Trophoblast cell (in vitro differentiated cells and primary cell): ENCODE data around the gene CRAMP1.
"Not testable (repeated sequence)": the region's sequence is repeated elsewhere in the genome, so short reads cannot be mapped to it uniquely, and the experiment has no call there.

Source experiments
- DNase-seq, 2 donors: peaks; one replicate each; pipeline ENCODE4 v3.0.0-alpha.2; 2016
- H2AFZ ChIP-seq: 2 replicates; pipeline ENCODE4 v1.6.1; 2013; ENCODE audit warnings: low read length, moderate library complexity, mild to moderate bottlenecking; ENCODE audit not compliant: insufficient read depth, poor library complexity
- H2AK5ac ChIP-seq: 2 replicates; pipeline ENCODE4 v1.6.1; 2013; ENCODE audit warnings: mild to moderate bottlenecking, low read length
- H2BK120ac ChIP-seq: 2 replicates; pipeline ENCODE4 v1.6.1; 2013; ENCODE audit warnings: low read length, mild to moderate bottlenecking, moderate library complexity; ENCODE audit not compliant: insufficient read depth, poor library complexity
- H2BK12ac ChIP-seq: 2 replicates; pipeline ENCODE4 v1.6.1; 2013; ENCODE audit warnings: mild to moderate bottlenecking, low read length, moderate library complexity
- H2BK5ac ChIP-seq: 2 replicates; pipeline ENCODE4 v1.6.1; 2013; ENCODE audit warnings: low read length, low read depth, moderate library complexity, mild to moderate bottlenecking; ENCODE audit not compliant: poor library complexity
- H3K14ac ChIP-seq: 2 replicates; pipeline ENCODE4 v1.6.1; 2013; ENCODE audit warnings: mild to moderate bottlenecking, low read length
- H3K18ac ChIP-seq: 2 replicates; pipeline ENCODE4 v1.6.1; 2013; ENCODE audit warnings: mild to moderate bottlenecking, low read length
- H3K23ac ChIP-seq: 2 replicates; pipeline ENCODE4 v1.6.1; 2013; ENCODE audit warnings: low read length
- H3K27ac ChIP-seq: 2 replicates; pipeline ENCODE4 v1.5.1; 2013; ENCODE audit warnings: low read depth, mild to moderate bottlenecking, inconsistent platforms, low read length, moderate library complexity
- H3K27me3 ChIP-seq: 2 replicates; pipeline ENCODE4 v1.6.1; 2013; ENCODE audit warnings: inconsistent platforms, mild to moderate bottlenecking, low read length, moderate library complexity; ENCODE audit not compliant: insufficient read depth
- H3K36me3 ChIP-seq, 2 experiments: 1 replicate in 1 of 2; 2 replicates in 1 of 2; pipeline ENCODE4 v1.6.1; 2013; ENCODE audit warnings: low read length in 2 of 2, mild to moderate bottlenecking in 2 of 2, moderate library complexity in 1 of 2; ENCODE audit not compliant: insufficient read depth in 2 of 2, control insufficient read depth in 1 of 2
- H3K4ac ChIP-seq: 2 replicates; pipeline ENCODE4 v1.6.1; 2013; ENCODE audit warnings: low read depth, mild to moderate bottlenecking, low read length, moderate library complexity
- H3K4me1 ChIP-seq, 2 experiments: 1 replicate in 1 of 2; 2 replicates in 1 of 2; pipeline ENCODE4 v1.6.1; 2013; ENCODE audit warnings: low read length in 2 of 2, mild to moderate bottlenecking in 2 of 2, moderate library complexity in 1 of 2; ENCODE audit not compliant: insufficient read depth in 2 of 2, control insufficient read depth in 1 of 2
- H3K4me2 ChIP-seq: 2 replicates; pipeline ENCODE4 v1.6.1; 2013; ENCODE audit warnings: inconsistent platforms, mild to moderate bottlenecking, low read length, moderate library complexity
- H3K4me3 ChIP-seq: 2 replicates; pipeline ENCODE4 v1.5.1; 2013; ENCODE audit warnings: mild to moderate bottlenecking, low read depth, low read length, inconsistent platforms
- H3K79me1 ChIP-seq: one replicate; pipeline ENCODE4 v1.6.1; 2013; ENCODE audit warnings: low read length
- H3K79me2 ChIP-seq: 2 replicates; pipeline ENCODE4 v1.6.1; 2013; ENCODE audit warnings: low read length, mild to moderate bottlenecking; ENCODE audit not compliant: control insufficient read depth, insufficient read depth, poor library complexity
- H3K9ac ChIP-seq: 2 replicates; pipeline ENCODE4 v1.6.1; 2013; ENCODE audit warnings: mild to moderate bottlenecking, low read length
- H3K9me3 ChIP-seq: 2 replicates; pipeline ENCODE4 v1.6.1; 2013; ENCODE audit warnings: low read depth, mild to moderate bottlenecking, control low read depth, inconsistent platforms, low read length; ENCODE audit not compliant: insufficient read depth
- H4K12ac ChIP-seq: 2 replicates; pipeline ENCODE4 v1.6.1; 2013; ENCODE audit warnings: low read depth, mild to moderate bottlenecking, low read length, moderate library complexity
- H4K8ac ChIP-seq: 2 replicates; pipeline ENCODE4 v1.6.1; 2013; ENCODE audit warnings: low read depth, mild to moderate bottlenecking, low read length, moderate library complexity
- H4K91ac ChIP-seq: one replicate; pipeline ENCODE4 v1.6.1; 2013; ENCODE audit warnings: low read depth, mild to moderate bottlenecking, low read length, moderate library complexity
- WGBS: extraction: QIAGEN DNeasy Blood & Tissue Kit; methylation state at CpG from one replicate; pipeline ENCODE4 v1.1.7; 2013; ENCODE audit warnings: missing lambda C conversion rate; ENCODE audit not compliant: insufficient read length, insufficient coverage; ENCODE audit errors: extremely low coverage; 5-methylcytosine and 5-hydroxymethylcytosine counted together

The CRAMP1 gene

GRCh38 chr16:1700246-1700645 lies 88.1 kb downstream of the CRAMP1 start:
- H3K4ac ChIP-seq: no peak overlapping the region
- no peak overlapping the region for H3K23ac ChIP-seq
- DNase-seq: no peak
- H3K9ac ChIP-seq: no peak overlapping the region
- H3K4me1 ChIP-seq: peaks cover 0 to 2% of the 10 kb centered on the region in 2 experiments
- no peak overlapping the region for H3K4me2 ChIP-seq
- no peaks in the 10 kb centered on the region for H3K79me2 ChIP-seq
- no peak overlapping the region for H2BK5ac ChIP-seq
- H4K12ac ChIP-seq: no peak overlapping the region
- H3K4me3 ChIP-seq: no peak overlapping the region
- H2BK120ac ChIP-seq: no peak overlapping the region
- no peaks in the 10 kb centered on the region for H3K27me3 ChIP-seq
- H3K36me3 ChIP-seq: peaks cover 43 to 54% of the 10 kb centered on the region in 2 experiments
- no peak overlapping the region for H2AK5ac ChIP-seq
- no peak overlapping the region for H3K27ac ChIP-seq
- H3K79me1 ChIP-seq: no peaks in the 10 kb centered on the region
- peaks cover 2% of the 10 kb centered on the region for H3K9me3 ChIP-seq
- no peak overlapping the region for H2BK12ac ChIP-seq
- H2AFZ ChIP-seq: no peak overlapping the region
- H4K8ac ChIP-seq: no peak overlapping the region
- no peak overlapping the region for H4K91ac ChIP-seq
- H3K18ac ChIP-seq: no peak overlapping the region
- no peak overlapping the region for H3K14ac ChIP-seq
- WGBS: no CpG with 5 or more reads among the region's 3 CpGs

GRCh38 chr16:1701216-1701878 lies 89.2 kb downstream of the CRAMP1 start:
- Histone ChIP-seq H2AFZ (no peak overlapping the region), H3K4ac (no peak overlapping the region), H3K79me1 (peaks cover 7% of the 10 kb centered on the region), H3K9ac (no peak overlapping the region), H2BK120ac (no peak overlapping the region), H3K4me3 (no peak overlapping the region), H3K79me2 (peaks cover 5% of the 10 kb centered on the region), H3K14ac (no peak overlapping the region), H4K12ac (no peak overlapping the region), H4K8ac (no peak overlapping the region), H2BK12ac (no peak overlapping the region), H3K18ac (no peak overlapping the region), H3K4me2 (no peak overlapping the region), H3K27me3 (no peaks in the 10 kb centered on the region), H2BK5ac (no peak overlapping the region), H3K27ac (no peak overlapping the region), H3K9me3 (peaks cover 2% of the 10 kb centered on the region), H3K23ac (no peak overlapping the region), H3K4me1 (peaks cover 0 to 2% of the 10 kb centered on the region in 2 experiments), H2AK5ac (no peak overlapping the region), H4K91ac (no peak overlapping the region), H3K36me3 (peaks cover 35 to 46% of the 10 kb centered on the region in 2 experiments)
- no CpG with 5 or more reads among the region's 6 CpGs for WGBS
- DNase-seq: no peak

DNA sequence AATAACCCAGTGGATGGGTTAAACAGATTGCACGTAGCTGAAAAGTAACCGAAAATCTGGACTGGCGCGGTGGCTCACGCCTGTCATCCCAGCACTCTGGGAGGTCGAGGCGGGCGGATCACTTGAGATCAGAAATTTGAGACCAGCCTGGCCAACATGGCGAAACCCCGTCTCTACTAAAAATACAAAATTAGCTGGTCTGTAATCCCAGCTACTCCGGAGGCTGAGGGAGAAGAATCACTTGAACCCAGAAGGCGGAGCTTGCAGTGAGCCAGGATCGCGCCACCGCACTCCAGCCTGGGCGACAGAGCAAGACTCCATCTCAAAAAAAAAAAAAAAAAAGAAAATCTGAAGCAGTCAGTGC lies 93.1 kb downstream of the CRAMP1 start:
- no CpG with 5 or more reads among the region's 16 CpGs for WGBS
- H3K27me3 ChIP-seq: not testable (repeated sequence)
- peak overlapping the region; percentile 85 for H4K12ac ChIP-seq

DNA sequence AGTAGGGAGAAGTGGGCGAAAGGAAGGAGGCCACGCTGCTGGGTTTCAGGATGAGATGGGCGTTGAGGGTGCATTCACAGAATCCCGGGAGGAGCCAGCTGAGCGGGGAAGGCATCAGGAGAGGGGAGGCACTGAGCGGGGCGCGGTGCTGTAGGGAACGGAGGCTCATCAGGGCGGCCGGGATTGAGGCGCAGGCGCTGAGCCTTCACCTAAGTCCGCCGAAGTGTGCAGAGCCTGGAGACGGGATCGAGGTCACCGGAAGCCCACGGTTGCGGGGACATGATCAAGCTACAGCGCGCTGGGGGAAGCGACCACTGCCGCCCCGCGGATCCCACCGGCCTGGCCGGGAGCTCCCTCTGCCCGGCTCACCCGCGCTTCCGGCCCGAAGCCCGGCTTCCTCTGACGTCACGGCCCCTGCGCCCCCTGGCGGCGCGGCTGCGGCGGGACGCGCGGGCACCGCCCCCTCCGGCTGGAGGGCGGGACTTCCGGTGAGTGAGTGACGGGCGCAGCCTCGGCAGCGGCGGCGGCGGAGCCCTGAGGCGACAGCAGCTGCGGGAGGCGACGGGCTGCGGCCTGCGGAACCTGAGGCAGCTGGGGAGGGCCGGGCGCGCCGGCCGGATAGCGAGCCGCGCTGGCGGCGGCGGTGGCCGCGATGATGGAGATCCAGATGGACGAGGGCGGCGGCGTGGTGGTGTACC lies 93.7 kb downstream of the CRAMP1 start, which contains the start of gene MAPK8IP3:
MAPK8IP3 (plus strand) TSS at position 508 of the 698 bp plus-strand sequence; CDS start at position 653, 145 bp downstream.
- Histone ChIP-seq H3K27ac (peak within 1 kb of the TSS; percentile 87), H3K27me3 (no peaks in the 10 kb centered on the region), H3K4me2 (peak within 1 kb of the TSS; percentile 81), H3K23ac (no peak within 1 kb of the TSS), H2BK120ac (peak within 1 kb of the TSS; percentile 54), H3K18ac (peak within 1 kb of the TSS; percentile 92), H3K79me1 (peaks cover 8% of the 10 kb centered on the region), H3K4me1 (peaks cover 7 to 9% of the 10 kb centered on the region in 2 experiments), H2AK5ac (peak within 1 kb of the TSS; percentile 55), H3K9me3 (no peaks in the 10 kb centered on the region), H4K8ac (peak within 1 kb of the TSS; percentile 91), H2AFZ (peak within 1 kb of the TSS; percentile 90), H3K36me3 (peaks cover 10 to 15% of the 10 kb centered on the region in 2 experiments), H3K4ac (peak within 1 kb of the TSS; percentile 77), H3K79me2 (peaks cover 7% of the 10 kb centered on the region), H4K91ac (peak within 1 kb of the TSS; percentile 83), H3K14ac (peak within 1 kb of the TSS; percentile 97), H3K4me3 (peak within 1 kb of the TSS; percentile 83), H3K9ac (peak within 1 kb of the TSS; percentile 70), H2BK12ac (peak within 1 kb of the TSS; percentile 21), H2BK5ac (peak within 1 kb of the TSS; percentile 79), H4K12ac (peak within 1 kb of the TSS; percentile 85)
- peak; percentile 89 to 99 for DNase-seq
- no CpG with 5 or more reads among the region's 79 CpGs for WGBS

More for the DNA sequence above, 93.1 kb downstream of the CRAMP1 start:
- H2BK120ac ChIP-seq, H3K9me3 ChIP-seq, H2AK5ac ChIP-seq, H3K4me1 ChIP-seq, H3K23ac ChIP-seq, H3K79me1 ChIP-seq, H3K79me2 ChIP-seq, H2BK12ac ChIP-seq: not testable (repeated sequence)
- peak overlapping the region; percentile 83 for H4K91ac ChIP-seq
- H3K36me3 ChIP-seq: peaks cover 14 to 20% of the 10 kb centered on the region in 2 experiments
- peak overlapping the region; percentile 66 for H3K18ac ChIP-seq
- H3K14ac ChIP-seq: peak overlapping the region; percentile 63
- peak in 1 of 2 donors; percentile 48 for DNase-seq
- H3K27ac ChIP-seq: peak overlapping the region; percentile 87
- H3K4me2 ChIP-seq: peak overlapping the region; percentile 60
- peak overlapping the region; percentile 79 for H2BK5ac ChIP-seq
- peak overlapping the region; percentile 77 for H3K4ac ChIP-seq
- peak overlapping the region; percentile 91 for H4K8ac ChIP-seq
- H2AFZ ChIP-seq: peak overlapping the region; percentile 90
- peak overlapping the region; percentile 77 for H3K4me3 ChIP-seq
- peak overlapping the region; percentile 70 for H3K9ac ChIP-seq
